ENCODE results near the gene ZNRF1. TPM values are rescaled to one million over a fixed set of nuclear protein-coding genes. Genes with fewer than 3 reads are reported as not detected.
A peak's percentile ranks its signal among the peaks of the same experiment; 100 is the strongest.

ZNRF1 gene
- total RNA-seq, 1 donor = 19.9 TPM

DNA sequence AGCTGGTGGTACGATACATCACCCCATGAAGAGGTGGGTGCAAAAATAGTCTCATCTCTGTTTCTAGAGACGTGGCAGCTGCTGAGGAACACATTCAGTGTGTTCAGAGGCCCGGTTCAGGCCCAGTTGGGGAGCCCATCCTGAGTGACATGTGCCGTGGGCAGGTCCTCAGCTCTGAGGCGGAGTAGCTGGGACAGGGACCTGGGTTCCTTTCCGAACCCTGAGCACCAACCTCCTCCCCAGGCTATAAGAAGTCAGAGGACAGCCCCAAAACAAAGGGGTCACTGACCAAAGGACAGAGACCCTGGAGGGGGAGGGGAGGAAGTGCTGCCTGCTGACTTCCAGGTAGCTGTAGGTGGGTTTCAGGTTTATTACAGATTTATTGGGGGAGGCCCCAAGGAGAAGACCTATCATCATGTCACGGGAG is 112.7 kb downstream of the ZNRF1 start:
- Histone ChIP-seq H2AFZ (ENCODE audit: low read length) (no peak overlapping the region), H3K27me3 (ENCODE audit: insufficient read depth, low read length) (no peaks in the 10 kb centered on the region), H3K27ac (ENCODE audit: low read depth, low read length) (no peak overlapping the region), H3K4me2 (ENCODE audit: insufficient read depth, low read length) (peak overlapping the region; percentile 79), H4K20me1 (ENCODE audit: insufficient read depth, low read length) (peaks cover 12% of the 10 kb centered on the region), H3K4me1 (ENCODE audit: insufficient read depth, low read length) (peaks cover 34% of the 10 kb centered on the region), H3K36me3 (ENCODE audit: insufficient read depth, low read length) (no peaks in the 10 kb centered on the region), H3K9me3 (ENCODE audit: low read depth, low read length) (no peaks in the 10 kb centered on the region), H3K4me3 (ENCODE audit: insufficient read depth, low read length) (no peak overlapping the region), H3K79me2 (ENCODE audit: insufficient read depth, low read length) (no peaks in the 10 kb centered on the region)
- no peak for DNase-seq (ENCODE audit: insufficient read length, low spot score, missing footprints)
- TF ChIP-seq, protein P1, sequence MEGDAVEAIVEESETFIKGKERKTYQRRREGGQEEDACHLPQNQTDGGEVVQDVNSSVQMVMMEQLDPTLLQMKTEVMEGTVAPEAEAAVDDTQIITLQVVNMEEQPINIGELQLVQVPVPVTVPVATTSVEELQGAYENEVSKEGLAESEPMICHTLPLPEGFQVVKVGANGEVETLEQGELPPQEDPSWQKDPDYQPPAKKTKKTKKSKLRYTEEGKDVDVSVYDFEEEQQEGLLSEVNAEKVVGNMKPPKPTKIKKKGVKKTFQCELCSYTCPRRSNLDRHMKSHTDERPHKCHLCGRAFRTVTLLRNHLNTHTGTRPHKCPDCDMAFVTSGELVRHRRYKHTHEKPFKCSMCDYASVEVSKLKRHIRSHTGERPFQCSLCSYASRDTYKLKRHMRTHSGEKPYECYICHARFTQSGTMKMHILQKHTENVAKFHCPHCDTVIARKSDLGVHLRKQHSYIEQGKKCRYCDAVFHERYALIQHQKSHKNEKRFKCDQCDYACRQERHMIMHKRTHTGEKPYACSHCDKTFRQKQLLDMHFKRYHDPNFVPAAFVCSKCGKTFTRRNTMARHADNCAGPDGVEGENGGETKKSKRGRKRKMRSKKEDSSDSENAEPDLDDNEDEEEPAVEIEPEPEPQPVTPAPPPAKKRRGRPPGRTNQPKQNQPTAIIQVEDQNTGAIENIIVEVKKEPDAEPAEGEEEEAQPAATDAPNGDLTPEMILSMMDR (IDR thresholded peaks at IDR 0.05; ENCODE audit: extremely low read depth, low read depth, low read length) = no peak

DNA sequence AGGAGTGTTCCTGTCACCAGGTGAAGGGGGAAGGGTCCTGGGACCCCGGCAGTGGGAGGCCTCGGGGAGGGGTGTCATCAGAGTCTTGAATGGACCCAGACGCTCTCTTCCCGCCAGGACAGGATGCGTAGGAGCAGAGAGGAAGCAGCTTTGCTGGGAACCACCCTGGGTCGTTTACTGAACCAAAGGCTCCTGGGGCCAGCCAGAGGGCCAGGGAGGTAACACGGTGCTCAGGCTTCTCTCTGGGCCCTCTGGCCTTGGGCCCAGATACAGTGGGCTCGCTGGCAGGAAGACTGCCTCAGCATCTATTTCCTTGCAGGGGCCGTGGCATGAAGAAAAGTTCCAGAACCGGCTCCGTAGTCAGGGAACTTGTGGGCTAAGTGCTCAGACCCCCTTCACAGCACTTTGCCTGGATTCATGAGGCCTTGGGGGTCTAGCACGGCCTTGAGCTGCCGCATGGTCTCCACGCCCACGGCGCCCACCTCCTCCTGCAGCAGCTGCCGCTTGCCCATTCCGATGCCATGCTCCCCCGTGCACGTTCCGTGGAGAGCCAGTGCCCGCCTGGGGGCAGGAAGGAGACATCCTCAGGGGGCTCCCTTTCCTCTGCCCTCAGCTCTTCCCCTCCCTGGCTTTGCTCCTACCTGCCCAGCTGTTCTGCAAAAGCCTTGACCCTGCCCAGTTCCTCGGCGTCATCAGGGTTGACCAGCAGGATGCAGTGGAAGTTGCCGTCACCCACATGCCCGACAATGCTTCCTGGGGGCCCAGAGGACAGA is 113.3 kb downstream of the ZNRF1 start:
- Histone ChIP-seq H3K36me3 (ENCODE audit: insufficient read depth, low read length) (no peaks in the 10 kb centered on the region), H3K27ac (ENCODE audit: low read depth, low read length) (no peak overlapping the region), H3K79me2 (ENCODE audit: insufficient read depth, low read length) (no peaks in the 10 kb centered on the region), H4K20me1 (ENCODE audit: insufficient read depth, low read length) (peaks cover 12% of the 10 kb centered on the region), H2AFZ (ENCODE audit: low read length) (no peak overlapping the region), H3K9me3 (ENCODE audit: low read depth, low read length) (no peaks in the 10 kb centered on the region), H3K4me3 (ENCODE audit: insufficient read depth, low read length) (no peak overlapping the region), H3K4me2 (ENCODE audit: insufficient read depth, low read length) (no peak overlapping the region), H3K4me1 (ENCODE audit: insufficient read depth, low read length) (peaks cover 34% of the 10 kb centered on the region), H3K27me3 (ENCODE audit: insufficient read depth, low read length) (no peaks in the 10 kb centered on the region)
- DNase-seq (ENCODE audit: insufficient read length, low spot score, missing footprints) = peak; percentile 86
- TF ChIP-seq, protein P1 (IDR thresholded peaks at IDR 0.05; ENCODE audit: extremely low read depth, low read depth, low read length) = no peak

DNA sequence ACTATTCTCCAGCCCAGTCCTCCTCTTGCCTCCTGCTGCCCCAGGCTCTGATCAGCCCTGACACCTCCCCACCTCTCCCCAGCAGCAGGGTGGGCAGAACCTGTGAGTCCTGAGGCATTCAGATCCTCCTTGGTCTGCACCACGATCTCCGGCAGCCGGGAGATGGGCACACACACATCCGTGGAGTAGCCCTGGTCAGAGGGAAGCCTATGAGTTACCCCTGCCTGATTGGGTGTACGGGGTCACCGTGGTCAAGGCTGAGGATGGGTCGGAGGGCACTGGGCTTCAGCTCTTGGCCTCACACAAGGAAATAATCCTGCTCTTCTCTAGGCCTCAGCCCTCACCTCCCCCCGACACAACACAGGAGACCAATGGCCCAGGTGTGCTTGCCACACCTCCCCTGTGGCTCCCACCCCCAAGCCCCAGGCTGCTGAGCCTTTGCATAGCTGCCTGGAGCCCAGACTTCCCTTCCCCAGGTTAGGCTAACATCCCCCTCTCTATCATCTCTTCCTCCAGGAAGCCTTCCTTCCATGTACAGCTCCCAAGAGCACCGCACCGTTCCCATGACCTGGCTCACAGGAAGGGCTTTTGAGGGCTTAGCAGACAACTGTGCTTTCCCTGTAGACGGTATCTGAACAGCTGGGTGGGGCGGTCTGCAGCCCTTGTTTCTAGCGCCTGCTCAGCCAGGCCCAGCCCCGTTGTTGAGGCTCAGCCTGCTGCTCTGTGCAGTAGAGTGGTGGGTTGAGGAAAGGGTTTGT is 114.1 kb downstream of the ZNRF1 start:
- H4K20me1 ChIP-seq (ENCODE audit: insufficient read depth, low read length) = peaks cover 12% of the 10 kb centered on the region
- H3K27me3 ChIP-seq (ENCODE audit: insufficient read depth, low read length) = no peaks in the 10 kb centered on the region
- H3K36me3 ChIP-seq (ENCODE audit: insufficient read depth, low read length) = no peaks in the 10 kb centered on the region
- TF ChIP-seq, protein P1 (IDR thresholded peaks at IDR 0.05; ENCODE audit: extremely low read depth, low read depth, low read length) = no peak
- H3K4me1 ChIP-seq (ENCODE audit: insufficient read depth, low read length) = peaks cover 34% of the 10 kb centered on the region
- H3K9me3 ChIP-seq (ENCODE audit: low read depth, low read length) = no peaks in the 10 kb centered on the region
- no peak overlapping the region for H2AFZ ChIP-seq (ENCODE audit: low read length)
- H3K79me2 ChIP-seq (ENCODE audit: insufficient read depth, low read length) = no peaks in the 10 kb centered on the region
- H3K27ac ChIP-seq (ENCODE audit: low read depth, low read length) = no peak overlapping the region
- DNase-seq (ENCODE audit: insufficient read length, low spot score, missing footprints) = peak; percentile 77
- no peak overlapping the region for H3K4me2 ChIP-seq (ENCODE audit: insufficient read depth, low read length)
- H3K4me3 ChIP-seq (ENCODE audit: insufficient read depth, low read length) = no peak overlapping the region

DNA sequence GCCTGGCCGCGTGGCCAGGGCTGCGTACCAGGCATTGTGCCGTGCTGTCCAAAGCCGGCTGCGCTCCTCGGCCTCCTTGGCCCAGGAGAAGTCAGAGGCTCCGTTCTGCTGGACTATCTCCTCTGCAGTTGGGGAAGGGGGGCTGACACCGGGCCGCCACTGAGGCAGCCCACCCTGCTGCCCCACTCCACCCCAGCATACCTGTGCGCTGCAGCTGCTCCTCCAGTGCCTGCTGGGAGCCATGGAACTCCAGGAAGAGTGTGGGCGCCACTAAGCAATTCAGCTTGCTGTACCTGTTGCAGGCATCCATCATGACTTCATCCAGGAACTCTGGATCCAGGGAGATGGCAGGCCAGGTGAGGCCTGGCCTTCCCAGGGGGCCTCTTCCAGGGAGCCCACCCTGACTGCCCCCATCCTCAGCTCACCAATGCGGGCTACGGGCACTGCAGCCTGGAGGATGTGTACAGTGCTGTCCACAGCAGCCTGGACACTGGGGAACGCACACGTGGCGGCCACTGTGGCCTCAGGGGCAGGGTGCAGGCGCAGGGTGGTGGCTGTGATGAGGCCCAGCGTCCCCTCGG is 114.8 kb downstream of the ZNRF1 start:
- no peaks in the 10 kb centered on the region for H3K36me3 ChIP-seq (ENCODE audit: insufficient read depth, low read length)
- no peaks in the 10 kb centered on the region for H3K9me3 ChIP-seq (ENCODE audit: low read depth, low read length)
- no peak overlapping the region for H3K4me3 ChIP-seq (ENCODE audit: insufficient read depth, low read length)
- TF ChIP-seq, protein P1 (IDR thresholded peaks at IDR 0.05; ENCODE audit: extremely low read depth, low read depth, low read length) = no peak
- peaks cover 32% of the 10 kb centered on the region for H3K4me1 ChIP-seq (ENCODE audit: insufficient read depth, low read length)
- H3K79me2 ChIP-seq (ENCODE audit: insufficient read depth, low read length) = no peaks in the 10 kb centered on the region
- peaks cover 12% of the 10 kb centered on the region for H4K20me1 ChIP-seq (ENCODE audit: insufficient read depth, low read length)
- no peak overlapping the region for H3K27ac ChIP-seq (ENCODE audit: low read depth, low read length)
- peak; percentile 61 for DNase-seq (ENCODE audit: insufficient read length, low spot score, missing footprints)
- H3K27me3 ChIP-seq (ENCODE audit: insufficient read depth, low read length) = no peaks in the 10 kb centered on the region
- H2AFZ ChIP-seq (ENCODE audit: low read length) = no peak overlapping the region
- H3K4me2 ChIP-seq (ENCODE audit: insufficient read depth, low read length) = no peak overlapping the region
